Neural progenitor cell (in vitro differentiated cells): Measurements from ENCODE around the gene SRCIN1. TPM values are rescaled to one million over a fixed set of nuclear protein-coding genes. Genes with fewer than 3 reads are reported as not detected.
A peak's percentile ranks its signal among the peaks of the same experiment; 100 is the strongest.

ENCODE experiments used
- DNase-seq: peaks from one replicate; pipeline ENCODE4 v3.0.0-alpha.2; 2016; ENCODE audit warnings: low spot score
- H2AFZ ChIP-seq: fragments of 200-600 bp; sonication (generic); replicated peaks from 2 replicates; pipeline ENCODE4 v1.6.1; 2016; ENCODE audit warnings: antibody characterized with exemption
- H3F3A ChIP-seq: fragments of 200-600 bp; sonication (generic); 2 replicates; pipeline ENCODE4 v1.6.1; 2016; ENCODE audit warnings: antibody characterized with exemption, low read depth
- H3K27ac ChIP-seq: fragments of 200-600 bp; sonication (generic); 2 replicates; pipeline ENCODE4 v1.5.1; 2016; ENCODE audit warnings: mild to moderate bottlenecking
- H3K27me3 ChIP-seq: fragments of 200-600 bp; sonication (generic); 2 replicates; pipeline ENCODE4 v1.6.1; 2016; ENCODE audit warnings: mild to moderate bottlenecking, moderate library complexity
- H3K36me3 ChIP-seq: fragments of 200-600 bp; sonication (generic); 2 replicates; pipeline ENCODE4 v1.5.1; 2016
- H3K4me1 ChIP-seq: fragments of 200-600 bp; sonication (generic); 2 replicates; pipeline ENCODE4 v1.6.1; 2016; ENCODE audit warnings: mixed run types
- H3K4me2 ChIP-seq: fragments of 200-600 bp; sonication (generic); 2 replicates; pipeline ENCODE4 v1.6.1; 2016
- H3K4me3 ChIP-seq: fragments of 200-600 bp; sonication (generic); 2 replicates; pipeline ENCODE4 v1.5.1; 2016
- H3K79me2 ChIP-seq: fragments of 200-600 bp; sonication (generic); 2 replicates; pipeline ENCODE4 v1.6.1; 2016; ENCODE audit warnings: low read depth
- H3K9ac ChIP-seq: fragments of 200-600 bp; sonication (generic); 2 replicates; pipeline ENCODE4 v1.6.1; 2016
- H3K9me3 ChIP-seq: fragments of 200-600 bp; sonication (generic); 2 replicates; pipeline ENCODE4 v1.5.1; 2016; ENCODE audit warnings: low read depth
- H4K20me1 ChIP-seq: fragments of 200-600 bp; sonication (generic); 2 replicates; pipeline ENCODE4 v1.6.1; 2016; ENCODE audit warnings: low read depth
- H3K27ac Mint-ChIP-seq: 3 replicates; pipeline ENCODE4 v1.8.0; 2021; ENCODE audit warnings: mixed read lengths
- H3K27me3 Mint-ChIP-seq: 2 replicates; pipeline ENCODE4 v1.8.0; 2022; ENCODE audit warnings: low read depth, mild to moderate bottlenecking, inconsistent platforms, moderate library complexity, mixed read lengths; ENCODE audit not compliant: insufficient read depth
- H3K36me3 Mint-ChIP-seq: 3 replicates; pipeline ENCODE4 v1.8.0; 2021; ENCODE audit warnings: mixed read lengths
- H3K4me1 Mint-ChIP-seq: 3 replicates; pipeline ENCODE4 v1.8.0; 2021; ENCODE audit warnings: mixed read lengths
- H3K4me3 Mint-ChIP-seq: 3 replicates; pipeline ENCODE4 v1.8.0; 2021; ENCODE audit warnings: mild to moderate bottlenecking, moderate library complexity, mixed read lengths
- H3K9me3 Mint-ChIP-seq: 3 replicates; pipeline ENCODE4 v1.8.0; 2020; ENCODE audit warnings: mixed read lengths
- EZH2 ChIP-seq: fragments of 200-600 bp; sonication (generic); IDR thresholded peaks from 2 replicates; pipeline ENCODE4 v1.6.1; 2017; ENCODE audit warnings: antibody characterized with exemption, mild to moderate bottlenecking, moderate library complexity
- EZH2phosphoT487 ChIP-seq: fragments of 200-600 bp; sonication (generic); IDR thresholded peaks from 2 replicates; pipeline ENCODE4 v1.6.1; 2017; ENCODE audit warnings: antibody characterized with exemption
- total RNA-seq: library from RNA; depleted of rRNA; stranded (reverse); fragments of >200 nt; gene quantifications from 2 replicates; pipeline ENCODE4 v1.2.3, GENCODE V29; 2015; ENCODE audit warnings: low replicate concordance
- TF ChIP-seq, protein P1 (sequence below): fragments of 200-600 bp; sonication (generic); IDR thresholded peaks from 2 replicates; pipeline ENCODE4 v1.5.1; 2017; ENCODE audit warnings: antibody characterized with exemption, mild to moderate bottlenecking

SRCIN1 gene
- total RNA-seq, 1 donor from 2014 or later: 3.8 TPM

DNA sequence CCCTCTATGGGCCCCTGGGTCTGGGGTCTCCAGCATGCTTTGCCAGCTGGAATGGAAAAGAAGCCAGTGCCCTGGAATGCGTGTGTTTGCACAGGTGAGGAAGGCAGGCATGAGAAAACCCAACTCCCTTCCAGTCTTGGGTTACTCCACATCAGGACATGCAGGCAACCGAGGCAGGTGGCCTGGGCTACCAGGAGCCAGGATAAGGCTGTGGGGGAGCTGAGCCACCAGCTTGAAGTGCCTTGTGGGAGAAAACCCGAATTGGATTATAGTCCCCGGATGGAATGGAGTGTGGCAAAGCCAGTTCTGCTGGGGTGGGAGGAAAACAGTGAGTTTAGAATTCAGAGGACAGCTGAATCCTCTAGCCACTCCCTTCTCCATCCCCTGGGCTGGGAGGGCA lies 7.2 kb downstream of the SRCIN1 start:
- Histone ChIP-seq H3K27ac (no peak overlapping the region), H3F3A (peaks cover 47% of the 10 kb centered on the region), H4K20me1 (peaks cover 88% of the 10 kb centered on the region), H3K9ac (no peak overlapping the region), H3K27me3 (no peaks in the 10 kb centered on the region), H3K79me2 (peaks cover 7% of the 10 kb centered on the region), H3K4me3 (no peak overlapping the region), H3K4me1 (peaks cover 68% of the 10 kb centered on the region), H3K36me3 (no peaks in the 10 kb centered on the region), H3K9me3 (no peaks in the 10 kb centered on the region), H2AFZ (no peak overlapping the region), H3K4me2 (peak overlapping the region; percentile 43)
- DNase-seq: peak; percentile 95
- peaks cover 83% of the 10 kb centered on the region for H3K4me1 Mint-ChIP-seq
- peaks cover 5% of the 10 kb centered on the region for H3K27me3 Mint-ChIP-seq
- TF ChIP-seq EZH2phosphoT487 (no peak), EZH2 (peak; percentile 55)
- H3K9me3 Mint-ChIP-seq: no peaks in the 10 kb centered on the region
- H3K27ac Mint-ChIP-seq: peak overlapping the region; percentile 82
- peak overlapping the region; percentile 38 for H3K4me3 Mint-ChIP-seq
- no peaks in the 10 kb centered on the region for H3K36me3 Mint-ChIP-seq

DNA sequence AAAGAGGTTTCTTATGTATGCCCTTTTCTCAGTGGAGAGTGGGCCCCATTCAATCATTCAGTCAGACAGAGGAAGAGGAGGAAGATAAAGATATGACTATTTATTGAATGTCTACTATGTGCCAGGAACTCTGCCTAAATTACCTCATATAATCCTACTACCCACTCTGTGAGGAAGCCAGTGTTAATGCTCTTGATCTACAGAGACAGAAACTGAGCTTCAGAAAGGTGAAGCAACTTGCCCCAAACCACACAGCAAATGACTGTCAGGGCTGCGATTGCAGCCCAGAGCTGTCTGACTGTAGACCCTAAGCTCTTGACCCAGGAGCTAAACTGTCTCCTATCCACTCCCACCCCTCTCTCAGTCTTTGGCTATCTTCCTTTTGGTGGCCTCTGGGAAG lies 8.4 kb downstream of the SRCIN1 start:
- H3K4me1 Mint-ChIP-seq: peaks cover 83% of the 10 kb centered on the region
- H3K79me2 ChIP-seq: peaks cover 7% of the 10 kb centered on the region

DNA sequence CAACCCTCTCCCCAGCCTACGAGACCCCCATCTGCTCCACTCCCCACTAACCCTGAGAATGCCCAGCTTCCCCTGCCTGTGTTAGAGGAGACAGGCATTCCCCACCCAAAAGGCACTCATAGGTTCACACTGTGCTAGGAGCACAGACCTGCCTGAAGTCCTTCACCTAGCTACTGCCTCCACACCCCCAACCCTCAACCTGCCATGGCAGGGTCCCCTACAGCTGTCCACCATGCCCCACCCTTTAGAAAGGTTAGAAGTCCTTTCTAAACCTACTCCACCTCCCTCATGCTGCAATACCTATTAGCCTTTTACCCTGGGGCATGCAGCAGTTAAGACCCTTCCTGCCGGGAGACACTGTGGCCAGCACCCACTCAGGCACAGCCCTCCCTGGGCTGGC lies 9.1 kb downstream of the SRCIN1 start:
- Histone ChIP-seq H3K9ac (no peak overlapping the region), H3K27ac (no peak overlapping the region), H3K4me1 (peaks cover 53% of the 10 kb centered on the region), H3K4me3 (no peak overlapping the region), H2AFZ (no peak overlapping the region), H3K9me3 (no peaks in the 10 kb centered on the region), H4K20me1 (peaks cover 90% of the 10 kb centered on the region), H3F3A (peaks cover 28% of the 10 kb centered on the region), H3K79me2 (peaks cover 7% of the 10 kb centered on the region), H3K27me3 (no peaks in the 10 kb centered on the region), H3K36me3 (no peaks in the 10 kb centered on the region), H3K4me2 (no peak overlapping the region)
- TF ChIP-seq, protein P1, sequence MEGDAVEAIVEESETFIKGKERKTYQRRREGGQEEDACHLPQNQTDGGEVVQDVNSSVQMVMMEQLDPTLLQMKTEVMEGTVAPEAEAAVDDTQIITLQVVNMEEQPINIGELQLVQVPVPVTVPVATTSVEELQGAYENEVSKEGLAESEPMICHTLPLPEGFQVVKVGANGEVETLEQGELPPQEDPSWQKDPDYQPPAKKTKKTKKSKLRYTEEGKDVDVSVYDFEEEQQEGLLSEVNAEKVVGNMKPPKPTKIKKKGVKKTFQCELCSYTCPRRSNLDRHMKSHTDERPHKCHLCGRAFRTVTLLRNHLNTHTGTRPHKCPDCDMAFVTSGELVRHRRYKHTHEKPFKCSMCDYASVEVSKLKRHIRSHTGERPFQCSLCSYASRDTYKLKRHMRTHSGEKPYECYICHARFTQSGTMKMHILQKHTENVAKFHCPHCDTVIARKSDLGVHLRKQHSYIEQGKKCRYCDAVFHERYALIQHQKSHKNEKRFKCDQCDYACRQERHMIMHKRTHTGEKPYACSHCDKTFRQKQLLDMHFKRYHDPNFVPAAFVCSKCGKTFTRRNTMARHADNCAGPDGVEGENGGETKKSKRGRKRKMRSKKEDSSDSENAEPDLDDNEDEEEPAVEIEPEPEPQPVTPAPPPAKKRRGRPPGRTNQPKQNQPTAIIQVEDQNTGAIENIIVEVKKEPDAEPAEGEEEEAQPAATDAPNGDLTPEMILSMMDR: no peak
- no peak for TF ChIP-seq EZH2phosphoT487
- TF ChIP-seq EZH2: no peak
- Mint-ChIP-seq H3K9me3 (no peaks in the 10 kb centered on the region), H3K27me3 (peaks cover 5% of the 10 kb centered on the region), H3K4me1 (peaks cover 82% of the 10 kb centered on the region), H3K27ac (no peak overlapping the region), H3K4me3 (no peak overlapping the region), H3K36me3 (no peaks in the 10 kb centered on the region)
- no peak for DNase-seq

More for the DNA sequence above, 8.4 kb downstream of the SRCIN1 start:
- Histone ChIP-seq H3K9me3 (no peaks in the 10 kb centered on the region), H3K4me2 (no peak overlapping the region), H2AFZ (no peak overlapping the region), H3K4me3 (no peak overlapping the region), H3K36me3 (no peaks in the 10 kb centered on the region), H3F3A (peaks cover 35% of the 10 kb centered on the region), H3K27me3 (no peaks in the 10 kb centered on the region), H3K9ac (no peak overlapping the region), H4K20me1 (peaks cover 89% of the 10 kb centered on the region), H3K4me1 (peaks cover 57% of the 10 kb centered on the region), H3K27ac (no peak overlapping the region)
- Mint-ChIP-seq H3K27me3 (peaks cover 5% of the 10 kb centered on the region), H3K36me3 (no peaks in the 10 kb centered on the region), H3K9me3 (no peaks in the 10 kb centered on the region), H3K4me3 (no peak overlapping the region), H3K27ac (no peak overlapping the region)
- no peak for DNase-seq
- TF ChIP-seq, protein P1: no peak
- no peak for TF ChIP-seq EZH2
- TF ChIP-seq EZH2phosphoT487: no peak

DNA sequence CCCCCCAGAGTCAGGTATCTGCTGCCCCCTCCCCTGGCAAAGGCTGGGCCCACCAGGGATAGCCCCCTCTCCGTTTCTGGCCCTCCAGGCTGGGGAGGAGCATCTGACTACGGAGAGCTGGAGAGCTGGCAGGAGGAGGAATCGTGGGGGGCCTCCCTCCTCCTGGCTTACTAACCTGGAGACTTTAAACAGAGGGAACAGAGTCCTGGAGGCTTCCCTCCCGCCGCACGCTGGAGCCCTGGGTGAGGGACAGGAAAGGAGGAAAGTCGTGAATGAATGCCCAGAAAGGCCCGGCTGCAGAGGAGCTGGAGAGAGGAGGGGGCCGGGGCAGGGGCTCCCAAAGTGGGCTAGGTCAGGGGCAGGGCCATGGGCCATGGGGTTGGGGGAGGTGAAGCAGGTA lies 9.9 kb downstream of the SRCIN1 start:
- H3K4me1 ChIP-seq: peaks cover 53% of the 10 kb centered on the region
- TF ChIP-seq, protein P1: no peak
- TF ChIP-seq EZH2: no peak
- TF ChIP-seq EZH2phosphoT487: no peak
- H3K36me3 Mint-ChIP-seq: no peaks in the 10 kb centered on the region
- H3K27ac ChIP-seq: no peak overlapping the region
- peaks cover 20% of the 10 kb centered on the region for H3F3A ChIP-seq
- H3K9ac ChIP-seq: no peak overlapping the region
- no peak overlapping the region for H3K4me3 ChIP-seq
- H3K9me3 ChIP-seq: no peaks in the 10 kb centered on the region
- peaks cover 3% of the 10 kb centered on the region for H3K27me3 Mint-ChIP-seq
- peak; percentile 23 for DNase-seq
- no peak overlapping the region for H3K4me3 Mint-ChIP-seq
- no peaks in the 10 kb centered on the region for H3K27me3 ChIP-seq
- H4K20me1 ChIP-seq: peaks cover 90% of the 10 kb centered on the region
- peak overlapping the region; percentile 60 for H3K4me2 ChIP-seq
- no peak overlapping the region for H3K27ac Mint-ChIP-seq
- H3K36me3 ChIP-seq: no peaks in the 10 kb centered on the region
- H2AFZ ChIP-seq: no peak overlapping the region
- H3K9me3 Mint-ChIP-seq: no peaks in the 10 kb centered on the region
- H3K4me1 Mint-ChIP-seq: peaks cover 82% of the 10 kb centered on the region
- H3K79me2 ChIP-seq: peaks cover 3% of the 10 kb centered on the region
